Nephron progenitor cell (in vitro differentiated cells): ENCODE measurements around the gene ZNF146.
A peak's percentile ranks its signal among the peaks of the same experiment; 100 is the strongest.

ENCODE experiments used
- DNase-seq: peaks from one replicate; pipeline ENCODE4 v3.0.0; 2021
- H3K27ac Mint-ChIP-seq: 2 replicates; pipeline ENCODE4 v1.8.0; 2021; ENCODE audit warnings: mild to moderate bottlenecking, moderate library complexity, mixed read lengths
- H3K27me3 Mint-ChIP-seq: 2 replicates; pipeline ENCODE4 v1.8.0; 2021; ENCODE audit warnings: mild to moderate bottlenecking, low read depth, mixed read lengths; ENCODE audit not compliant: poor library complexity
- H3K36me3 Mint-ChIP-seq: 2 replicates; pipeline ENCODE4 v1.8.0; 2021; ENCODE audit warnings: low read depth, mixed read lengths
- H3K4me1 Mint-ChIP-seq: 2 replicates; pipeline ENCODE4 v1.8.0; 2021; ENCODE audit warnings: mixed read lengths
- H3K4me3 Mint-ChIP-seq: 2 replicates; pipeline ENCODE4 v1.8.0; 2021; ENCODE audit warnings: mild to moderate bottlenecking, moderate library complexity, mixed read lengths
- H3K9me3 Mint-ChIP-seq: 2 replicates; pipeline ENCODE4 v1.8.0; 2021; ENCODE audit warnings: mild to moderate bottlenecking, moderate library complexity, mixed read lengths
- TF ChIP-seq, protein P1 (sequence below): fragments of 200-600 bp; sonication (generic); IDR thresholded peaks from 2 replicates; pipeline ENCODE4 v1.5.0; 2021; ENCODE audit warnings: antibody characterized with exemption

The ZNF146 gene

GRCh38 chr19:36256064-36256463 is 41.2 kb downstream of the ZNF146 start:
- Mint-ChIP-seq H3K36me3 (peaks cover 45% of the 10 kb centered on the region), H3K27me3 (peaks cover 2% of the 10 kb centered on the region), H3K9me3 (peaks cover 70% of the 10 kb centered on the region), H3K4me1 (peaks cover 9% of the 10 kb centered on the region), H3K4me3 (peak overlapping the region; percentile 52), H3K27ac (no peak overlapping the region)
- DNase-seq: no peak
- TF ChIP-seq, protein P1, sequence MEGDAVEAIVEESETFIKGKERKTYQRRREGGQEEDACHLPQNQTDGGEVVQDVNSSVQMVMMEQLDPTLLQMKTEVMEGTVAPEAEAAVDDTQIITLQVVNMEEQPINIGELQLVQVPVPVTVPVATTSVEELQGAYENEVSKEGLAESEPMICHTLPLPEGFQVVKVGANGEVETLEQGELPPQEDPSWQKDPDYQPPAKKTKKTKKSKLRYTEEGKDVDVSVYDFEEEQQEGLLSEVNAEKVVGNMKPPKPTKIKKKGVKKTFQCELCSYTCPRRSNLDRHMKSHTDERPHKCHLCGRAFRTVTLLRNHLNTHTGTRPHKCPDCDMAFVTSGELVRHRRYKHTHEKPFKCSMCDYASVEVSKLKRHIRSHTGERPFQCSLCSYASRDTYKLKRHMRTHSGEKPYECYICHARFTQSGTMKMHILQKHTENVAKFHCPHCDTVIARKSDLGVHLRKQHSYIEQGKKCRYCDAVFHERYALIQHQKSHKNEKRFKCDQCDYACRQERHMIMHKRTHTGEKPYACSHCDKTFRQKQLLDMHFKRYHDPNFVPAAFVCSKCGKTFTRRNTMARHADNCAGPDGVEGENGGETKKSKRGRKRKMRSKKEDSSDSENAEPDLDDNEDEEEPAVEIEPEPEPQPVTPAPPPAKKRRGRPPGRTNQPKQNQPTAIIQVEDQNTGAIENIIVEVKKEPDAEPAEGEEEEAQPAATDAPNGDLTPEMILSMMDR: no peak

DNA sequence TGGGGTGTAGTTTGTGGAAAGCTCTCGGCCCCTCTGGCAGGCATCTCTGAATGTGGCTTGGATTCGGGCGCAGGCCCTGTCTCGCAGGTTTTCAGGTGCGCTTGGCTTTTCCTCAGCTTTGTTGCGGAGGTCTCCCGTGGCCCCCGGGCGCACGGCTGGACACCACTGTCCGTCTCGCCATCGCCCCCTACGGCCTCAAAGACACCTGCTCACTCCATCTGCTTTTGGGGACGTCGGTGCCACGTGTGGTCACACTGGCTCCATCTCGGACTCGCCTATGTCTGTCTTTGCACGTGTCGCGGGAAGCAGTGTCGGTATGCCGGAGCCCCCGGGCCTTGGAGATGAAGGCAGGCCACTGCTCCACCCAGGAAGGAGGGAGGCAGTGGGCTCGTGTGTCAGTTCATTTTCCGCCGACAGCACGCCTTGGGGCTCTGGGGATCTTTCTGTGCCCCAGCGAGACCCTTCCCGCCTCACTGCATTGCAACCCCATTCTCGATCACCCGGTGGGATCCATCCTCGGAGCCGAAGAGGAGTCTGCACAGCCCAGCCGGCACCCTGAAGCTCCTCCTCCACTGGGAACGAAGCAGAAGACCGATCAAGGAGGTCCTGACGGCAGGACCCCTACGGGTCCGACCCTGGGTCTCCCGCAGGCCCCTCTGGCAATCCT is 42.1 kb downstream of the ZNF146 start:
- no peak overlapping the region for H3K27ac Mint-ChIP-seq
- TF ChIP-seq, protein P1: no peak
- H3K27me3 Mint-ChIP-seq: peaks cover 2% of the 10 kb centered on the region
- peak overlapping the region; percentile 89 for H3K4me3 Mint-ChIP-seq
- peaks cover 9% of the 10 kb centered on the region for H3K4me1 Mint-ChIP-seq
- peaks cover 61% of the 10 kb centered on the region for H3K9me3 Mint-ChIP-seq
- H3K36me3 Mint-ChIP-seq: peaks cover 45% of the 10 kb centered on the region
- no peak for DNase-seq

DNA sequence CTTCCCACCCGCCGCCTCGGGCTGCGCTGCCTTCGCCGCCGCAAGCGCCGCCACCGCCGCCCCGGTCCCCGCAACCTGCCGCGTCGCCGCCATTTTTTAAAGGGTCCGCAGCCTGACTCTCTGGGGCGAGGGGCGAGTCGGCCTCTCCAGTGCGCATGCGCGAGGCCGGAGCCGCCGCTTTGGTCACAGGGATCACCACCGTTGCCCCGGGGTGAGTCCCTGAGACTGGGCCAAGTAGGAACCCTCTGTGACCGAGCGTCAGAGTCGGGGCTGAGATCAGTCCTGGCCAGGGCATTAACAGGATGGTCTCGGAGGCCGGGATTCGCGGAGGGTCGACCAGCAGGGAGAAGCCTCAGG is 42.6 kb downstream of the ZNF146 start:
- H3K27ac Mint-ChIP-seq: no peak overlapping the region
- peaks cover 2% of the 10 kb centered on the region for H3K27me3 Mint-ChIP-seq
- DNase-seq: peak; percentile 71
- peaks cover 9% of the 10 kb centered on the region for H3K4me1 Mint-ChIP-seq
- H3K4me3 Mint-ChIP-seq: peak overlapping the region; percentile 89
- TF ChIP-seq, protein P1: no peak
- H3K9me3 Mint-ChIP-seq: peaks cover 56% of the 10 kb centered on the region
- H3K36me3 Mint-ChIP-seq: peaks cover 45% of the 10 kb centered on the region

GRCh38 chr19:36258028-36258875 is 43.3 kb downstream of the ZNF146 start:
- Mint-ChIP-seq H3K4me1 (peaks cover 9% of the 10 kb centered on the region), H3K27ac (peak overlapping the region; percentile 25), H3K36me3 (peaks cover 44% of the 10 kb centered on the region), H3K27me3 (peaks cover 5% of the 10 kb centered on the region), H3K9me3 (peaks cover 58% of the 10 kb centered on the region), H3K4me3 (peak overlapping the region; percentile 89)
- TF ChIP-seq, protein P1: no peak
- DNase-seq: no peak

- Mint-ChIP-seq H3K9me3 (peaks cover 58% of the 10 kb centered on the region), H3K27me3 (peaks cover 7% of the 10 kb centered on the region), H3K4me3 (peak overlapping the region; percentile 89), H3K27ac (no peak overlapping the region), H3K4me1 (peaks cover 9% of the 10 kb centered on the region), H3K36me3 (peaks cover 35% of the 10 kb centered on the region)
- TF ChIP-seq, protein P1: no peak
- DNase-seq: no peak
These were observed 44.3 kb downstream of the ZNF146 start for GRCh38 chr19:36259211-36259610.
